Right atrium auricular region (tissue), 2 donors: Measurements from ENCODE around the gene COMP. TPM values are rescaled to one million over a fixed set of nuclear protein-coding genes. Genes with fewer than 3 reads are reported as not detected.

ENCODE experiments used
- DNase-seq: peaks from one replicate; pipeline ENCODE4 v3.0.0-alpha.2; 2019; ENCODE audit warnings: low spot score
- H3K27ac ChIP-seq, 2 donors: fragments of 200-600 bp; sonication (generic); 1 replicate in 1 of 2; 2 replicates in 1 of 2; pipeline ENCODE4 v1.5.1; 2016 to 2019
- H3K27me3 ChIP-seq, 2 donors: fragments of 200-600 bp; sonication (generic); one replicate each; pipeline versions ENCODE4 v1.5.1 to v1.6.0; 2017 to 2019
- H3K36me3 ChIP-seq: fragments of 200-600 bp; sonication (generic); one replicate; pipeline ENCODE4 v1.5.1; 2016
- H3K4me1 ChIP-seq, 2 donors: fragments of 200-600 bp; sonication (generic); one replicate each; pipeline versions ENCODE4 v1.5.1 to v1.6.0; 2017 to 2019
- H3K4me3 ChIP-seq, 2 donors: fragments of 200-600 bp; sonication (generic); 1 replicate in 1 of 2; 2 replicates in 1 of 2; pipeline ENCODE4 v1.5.1; 2017 to 2019; ENCODE audit warnings: mild to moderate bottlenecking in 1 of 2, moderate library complexity in 1 of 2
- H3K9me3 ChIP-seq, 2 donors: fragments of 200-600 bp; sonication (generic); one replicate each; pipeline ENCODE4 v1.5.1; 2019
- CTCF ChIP-seq, 2 donors: fragments of 200-600 bp; sonication (generic); IDR thresholded peaks; one replicate each; pipeline ENCODE4 v1.5.1; 2019; ENCODE audit warnings: antibody characterized with exemption in 2 of 2
- total RNA-seq, 2 donors: library from RNA; depleted of rRNA; stranded (reverse); fragments of >200 nt; gene quantifications; one replicate each; pipeline ENCODE4 v1.1.0, GENCODE V29; 2016

The COMP gene
- total RNA-seq, 2 donors from 2014 or later: 7.8 to 12.5 TPM

- DNase-seq: no peak
Observed at GRCh38 chr19:18775586-18776287, 15.4 kb downstream of the COMP start.

GRCh38 chr19:18774782-18775444, 16.2 kb downstream of the COMP start:
- Histone ChIP-seq H3K27me3 (no peaks in the 10 kb centered on the region), H3K36me3 (no peaks in the 10 kb centered on the region), H3K4me3 (no peak overlapping the region), H3K27ac (no peak overlapping the region), H3K4me1 (no peaks in the 10 kb centered on the region), H3K9me3 (no peaks in the 10 kb centered on the region)
- TF ChIP-seq CTCF (IDR thresholded peaks at IDR 0.05): no peak
- no peak for DNase-seq

More at GRCh38 chr19:18775586-18776287, 15.4 kb downstream of the COMP start:
- no peak for TF ChIP-seq CTCF (IDR thresholded peaks at IDR 0.05)
- Histone ChIP-seq H3K4me1 (no peaks in the 10 kb centered on the region), H3K9me3 (no peaks in the 10 kb centered on the region), H3K4me3 (no peak overlapping the region), H3K36me3 (no peaks in the 10 kb centered on the region), H3K27ac (no peak overlapping the region), H3K27me3 (no peaks in the 10 kb centered on the region)

- Histone ChIP-seq H3K4me3 (no peak overlapping the region), H3K4me1 (peaks cover 0 to 1% of the 10 kb centered on the region in 2 donors), H3K27me3 (no peaks in the 10 kb centered on the region), H3K36me3 (no peaks in the 10 kb centered on the region), H3K27ac (no peak overlapping the region), H3K9me3 (no peaks in the 10 kb centered on the region)
- no peak for TF ChIP-seq CTCF (IDR thresholded peaks at IDR 0.05)
- no peak for DNase-seq
Observed at GRCh38 chr19:18774107-18774506, 17.0 kb downstream of the COMP start.

- no peak overlapping the region for H3K27ac ChIP-seq
Observed at GRCh38 chr19:18773682-18774081, 17.4 kb downstream of the COMP start.

More at GRCh38 chr19:18773682-18774081, 17.4 kb downstream of the COMP start:
- no peaks in the 10 kb centered on the region for H3K27me3 ChIP-seq
- H3K4me3 ChIP-seq: no peak overlapping the region
- DNase-seq: no peak
- no peak for TF ChIP-seq CTCF (IDR thresholded peaks at IDR 0.05)
- no peaks in the 10 kb centered on the region for H3K9me3 ChIP-seq
- peaks cover 0 to 5% of the 10 kb centered on the region in 2 donors for H3K4me1 ChIP-seq
- no peaks in the 10 kb centered on the region for H3K36me3 ChIP-seq
